Testis (tissue), 3 donors: Measurements from ENCODE around the gene PKNOX2. TPM values are rescaled to one million over a fixed set of nuclear protein-coding genes. Genes with fewer than 3 reads are reported as not detected.

Experiments
- DNase-seq: peaks from one replicate; pipeline ENCODE4 v3.0.0-alpha.2; 2019
- H3K27ac ChIP-seq, 2 donors: fragments of 200-600 bp; sonication (generic); one replicate each; pipeline ENCODE4 v1.5.1; 2019
- H3K27me3 ChIP-seq: fragments of 200-600 bp; sonication (generic); one replicate; pipeline ENCODE4 v1.5.1; 2019
- H3K36me3 ChIP-seq: fragments of 200-600 bp; sonication (generic); one replicate; pipeline ENCODE4 v1.5.1; 2017; ENCODE audit warnings: low read depth; ENCODE audit errors: missing control alignments
- H3K4me1 ChIP-seq: fragments of 200-600 bp; sonication (generic); one replicate; pipeline ENCODE4 v1.5.1; 2019
- H3K4me3 ChIP-seq, 2 donors: fragments of 200-600 bp; sonication (generic); one replicate each; pipeline ENCODE4 v1.5.1; 2017 to 2019
- H3K9me3 ChIP-seq: fragments of 200-600 bp; sonication (generic); one replicate; pipeline ENCODE4 v1.5.1; 2017
- CTCF ChIP-seq, 3 experiments: fragments of 450-650 bp in 2 of 3; fragments of 200-600 bp in 1 of 3; sonication (generic) in 1 of 3; IDR thresholded peaks; one replicate each; pipeline ENCODE4 v1.5.1; 2016 to 2019; ENCODE audit warnings: antibody characterized with exemption in 3 of 3, mild to moderate bottlenecking in 2 of 3, moderate library complexity in 1 of 3
- POLR2A ChIP-seq: fragments of 450-650 bp; IDR thresholded peaks from one replicate; pipeline ENCODE4 v1.6.1; 2017; ENCODE audit warnings: antibody characterized with exemption, mild to moderate bottlenecking, moderate library complexity
- WGBS, 2 donors: methylation state at CpG; one replicate each; pipeline ENCODE4 v1.1.5; 2018; 5-methylcytosine and 5-hydroxymethylcytosine counted together
- intact Hi-C: fragments of 100-400 bp; cut with DNase I; formaldehyde crosslinking; loops from one replicate; pipeline ENCODE4 v1.15.1; 2023; ENCODE audit warnings: low total_unique reads
- polyA plus RNA-seq: library from polyadenylated mRNA; stranded (reverse); fragments of 350-450 nt; fragmentation: Illumina TruSeq; extraction: RNeasy Lipid Tissue Mini Kit (QIAGEN cat#74804); gene quantifications from one replicate; pipeline ENCODE4 v1.2.3, GENCODE V29; 2014; ENCODE audit warnings: low read depth, low replicate concordance; ENCODE audit not compliant: insufficient read depth
- total RNA-seq, 2 donors: library from RNA; depleted of rRNA; stranded (reverse); fragments of >200 nt; gene quantifications; one replicate each; pipeline ENCODE4 v1.2.3, GENCODE V29; 2016

PKNOX2 gene
- total and polyA plus RNA-seq, 3 donors from 2014 or later: 5.5 to 10.4 (median 7.3) TPM

GRCh38 chr11:125397421-125397820 is 232.9 kb downstream of the PKNOX2 start:
- DNase-seq: no peak
- WGBS, 2 donors: 85 to 91% methylated on average over 5 of the region's 5 CpGs
- no peaks in the 10 kb centered on the region for H3K4me1 ChIP-seq
- H3K36me3 ChIP-seq: no peaks in the 10 kb centered on the region
- no peaks in the 10 kb centered on the region for H3K27me3 ChIP-seq
- no peaks in the 10 kb centered on the region for H3K9me3 ChIP-seq
- no peak for TF ChIP-seq CTCF (IDR thresholded peaks at IDR 0.05)
- no peak for TF ChIP-seq POLR2A
- intact Hi-C loops: no loop called here
- no peak overlapping the region for H3K4me3 ChIP-seq
- no peak overlapping the region for H3K27ac ChIP-seq

- Histone ChIP-seq H3K27ac (no peak overlapping the region), H3K4me1 (no peaks in the 10 kb centered on the region), H3K36me3 (no peaks in the 10 kb centered on the region), H3K9me3 (no peaks in the 10 kb centered on the region), H3K4me3 (no peak overlapping the region), H3K27me3 (no peaks in the 10 kb centered on the region)
- TF ChIP-seq POLR2A (no peak), CTCF (IDR thresholded peaks at IDR 0.05) (no peak)
- intact Hi-C loops: no loop called here
- no peak for DNase-seq
- 68 to 69% methylated on average over 2 to 4 of the region's 4 CpGs for WGBS, 2 donors
These were observed 233.9 kb downstream of the PKNOX2 start for GRCh38 chr11:125398475-125398874.

GRCh38 chr11:125398994-125399640 is 234.6 kb downstream of the PKNOX2 start:
- Histone ChIP-seq H3K9me3 (no peaks in the 10 kb centered on the region), H3K4me3 (no peak overlapping the region), H3K4me1 (no peaks in the 10 kb centered on the region), H3K27ac (no peak overlapping the region), H3K36me3 (no peaks in the 10 kb centered on the region), H3K27me3 (no peaks in the 10 kb centered on the region)
- no peak for TF ChIP-seq CTCF (IDR thresholded peaks at IDR 0.05)
- TF ChIP-seq POLR2A: no peak
- WGBS, 2 donors: 80 to 82% methylated on average over 12 of the region's 12 CpGs
- no peak for DNase-seq
- intact Hi-C loops: no loop called here

- intact Hi-C loops: no loop called here
- no peaks in the 10 kb centered on the region for H3K4me1 ChIP-seq
- H3K36me3 ChIP-seq: no peaks in the 10 kb centered on the region
- H3K9me3 ChIP-seq: no peaks in the 10 kb centered on the region
- H3K4me3 ChIP-seq: no peak overlapping the region
- no peak for DNase-seq
- no peak overlapping the region for H3K27ac ChIP-seq
- no peak for TF ChIP-seq CTCF (IDR thresholded peaks at IDR 0.05)
- no peak for TF ChIP-seq POLR2A
- no peaks in the 10 kb centered on the region for H3K27me3 ChIP-seq
- 88 to 96% methylated on average over 6 of the region's 6 CpGs for WGBS, 2 donors
These were observed 235.4 kb downstream of the PKNOX2 start for GRCh38 chr11:125399945-125400344.

GRCh38 chr11:125401235-125401634 is 236.7 kb downstream of the PKNOX2 start:
- H3K27ac ChIP-seq: no peak overlapping the region
- no peaks in the 10 kb centered on the region for H3K4me1 ChIP-seq
- WGBS, 2 donors: 87% methylated on average over 9 to 12 of the region's 12 CpGs
- intact Hi-C loops: no loop called here
- no peaks in the 10 kb centered on the region for H3K36me3 ChIP-seq
- H3K27me3 ChIP-seq: no peaks in the 10 kb centered on the region
- no peak for TF ChIP-seq POLR2A
- no peak for TF ChIP-seq CTCF (IDR thresholded peaks at IDR 0.05)
- no peak for DNase-seq
- no peaks in the 10 kb centered on the region for H3K9me3 ChIP-seq
- H3K4me3 ChIP-seq: no peak overlapping the region
